Mesothelial cell of epicardium (in vitro differentiated cells): ENCODE data around the gene PRDM4. TPM values are rescaled to one million over a fixed set of nuclear protein-coding genes. Genes with fewer than 3 reads are reported as not detected.

ENCODE experiments used
- DNase-seq, 2 experiments: peaks; one replicate each; pipeline ENCODE4 v3.0.0; 2021; ENCODE audit warnings: low spot score in 2 of 2; ENCODE audit not compliant: unreplicated experiment in 2 of 2
- H3K27ac Mint-ChIP-seq: 2 replicates; pipeline ENCODE4 v1.8.0; 2021; ENCODE audit warnings: mixed read lengths
- H3K27me3 Mint-ChIP-seq: 2 replicates; pipeline ENCODE4 v1.8.0; 2021; ENCODE audit warnings: low read depth, mixed read lengths
- H3K36me3 Mint-ChIP-seq: 2 replicates; pipeline ENCODE4 v1.8.0; 2021; ENCODE audit warnings: mixed read lengths
- H3K4me1 Mint-ChIP-seq: 2 replicates; pipeline ENCODE4 v1.8.0; 2021; ENCODE audit warnings: mixed read lengths
- H3K4me3 Mint-ChIP-seq: 2 replicates; pipeline ENCODE4 v1.8.0; 2021; ENCODE audit warnings: mild to moderate bottlenecking, moderate library complexity, mixed read lengths
- H3K9me3 Mint-ChIP-seq: 2 replicates; pipeline ENCODE4 v1.8.0; 2021; ENCODE audit warnings: mixed read lengths
- CTCF ChIP-seq: fragments of 200-600 bp; sonication (generic); IDR thresholded peaks from one replicate; pipeline ENCODE4 v1.5.0; 2021; ENCODE audit warnings: antibody characterized with exemption; ENCODE audit not compliant: unreplicated experiment
- total RNA-seq: library from RNA; stranded (reverse); gene quantifications from 3 replicates; pipeline ENCODE4 v1.2.1, GENCODE V29; 2021

PRDM4 gene
- total RNA-seq, 1 donor from 2014 or later, result 35.1 TPM

DNA sequence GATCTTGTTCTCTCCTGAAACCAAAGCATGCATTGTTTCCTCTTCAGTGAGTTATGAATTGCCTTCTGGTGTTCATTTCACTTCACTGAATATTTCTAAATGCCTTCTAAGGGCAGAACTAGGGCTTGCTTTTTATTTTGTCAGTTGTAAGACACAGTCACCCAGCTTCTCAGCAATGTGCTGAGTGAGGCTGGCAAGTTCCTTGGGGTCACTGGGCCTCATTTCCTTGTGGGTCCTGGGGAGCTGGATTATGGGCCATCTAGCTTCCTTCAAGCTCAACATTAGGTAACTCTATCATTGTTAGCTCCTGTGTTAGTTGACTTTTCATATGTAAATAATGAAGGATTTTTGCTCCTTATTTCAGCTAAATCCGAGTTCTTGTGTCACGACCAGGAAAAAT lies 27.3 kb upstream of the PRDM4 start:
- peaks cover 2% of the 10 kb centered on the region for H3K27me3 Mint-ChIP-seq
- no peak for DNase-seq
- peaks cover 8% of the 10 kb centered on the region for H3K9me3 Mint-ChIP-seq
- no peak overlapping the region for H3K27ac Mint-ChIP-seq
- H3K4me3 Mint-ChIP-seq, result no peak overlapping the region
- peaks cover 1% of the 10 kb centered on the region for H3K4me1 Mint-ChIP-seq
- TF ChIP-seq CTCF, result no peak
- H3K36me3 Mint-ChIP-seq, result peaks cover 1% of the 10 kb centered on the region

DNA sequence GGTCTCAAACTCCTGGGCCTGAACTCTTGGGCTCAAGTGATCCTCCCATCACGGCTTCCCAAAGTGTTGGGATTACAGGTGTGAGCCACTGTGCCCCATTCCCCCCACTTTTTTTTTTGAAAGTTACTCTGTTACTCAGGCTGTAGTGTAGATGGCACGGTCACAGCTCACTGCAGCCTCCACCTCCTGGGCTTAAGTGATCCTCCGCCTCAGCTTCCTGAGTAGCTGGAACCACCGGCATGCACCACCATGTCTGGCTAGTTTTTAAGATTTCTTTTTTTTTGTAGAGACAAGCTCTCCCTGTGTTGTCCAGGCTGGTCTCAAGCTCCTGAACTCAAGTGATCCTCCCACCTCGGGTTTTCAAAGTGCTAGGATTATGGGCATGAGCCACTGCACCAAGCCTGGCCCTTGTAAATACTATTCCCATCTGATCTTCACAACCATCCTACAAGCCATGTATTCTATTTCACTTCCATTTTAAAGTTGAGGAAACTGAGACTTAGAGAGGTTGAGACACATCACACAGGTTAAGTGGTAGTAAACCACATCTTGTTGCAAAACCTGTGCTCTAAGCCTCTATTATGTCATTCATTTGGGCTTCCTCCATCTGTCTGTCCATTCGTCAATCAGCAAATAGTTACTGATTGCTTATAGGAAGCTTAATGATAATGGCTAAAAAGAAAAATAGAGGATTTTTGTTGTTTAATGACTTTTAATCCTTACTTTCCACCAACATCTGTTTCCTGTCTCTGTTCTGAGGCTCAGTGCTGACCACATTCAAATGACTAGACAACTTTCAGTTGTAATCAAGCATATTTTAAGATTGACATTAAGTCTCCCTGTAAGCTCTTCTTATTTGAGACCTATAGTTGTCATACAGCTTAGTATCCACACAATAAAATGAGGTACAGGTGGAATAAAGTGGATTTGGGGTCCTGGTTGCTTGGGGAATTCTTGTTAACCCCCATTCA lies 22.8 kb upstream of the PRDM4 start:
- H3K36me3 Mint-ChIP-seq, result no peaks in the 10 kb centered on the region
- H3K4me3 Mint-ChIP-seq, result no peak overlapping the region
- peaks cover 24% of the 10 kb centered on the region for H3K27me3 Mint-ChIP-seq
- no peak for TF ChIP-seq CTCF
- no peak for DNase-seq
- H3K4me1 Mint-ChIP-seq, result no peaks in the 10 kb centered on the region
- no peak overlapping the region for H3K27ac Mint-ChIP-seq
- no peaks in the 10 kb centered on the region for H3K9me3 Mint-ChIP-seq

GRCh38 chr12:107782067-107782466 lies 21.1 kb upstream of the PRDM4 start:
- Mint-ChIP-seq H3K9me3 (no peaks in the 10 kb centered on the region), H3K27ac (no peak overlapping the region), H3K36me3 (no peaks in the 10 kb centered on the region), H3K4me3 (no peak overlapping the region), H3K4me1 (no peaks in the 10 kb centered on the region), H3K27me3 (peaks cover 40% of the 10 kb centered on the region)
- DNase-seq, result no peak
- TF ChIP-seq CTCF, result no peak

- H3K4me1 Mint-ChIP-seq, result peaks cover 9% of the 10 kb centered on the region
- H3K27ac Mint-ChIP-seq, result no peak overlapping the region
- H3K4me3 Mint-ChIP-seq, result no peak overlapping the region
- no peak for TF ChIP-seq CTCF
- H3K9me3 Mint-ChIP-seq, result no peaks in the 10 kb centered on the region
- no peaks in the 10 kb centered on the region for H3K36me3 Mint-ChIP-seq
- H3K27me3 Mint-ChIP-seq, result peaks cover 56% of the 10 kb centered on the region
- no peak for DNase-seq
Observed at GRCh38 chr12:107780298-107780697, 19.4 kb upstream of the PRDM4 start.

DNA sequence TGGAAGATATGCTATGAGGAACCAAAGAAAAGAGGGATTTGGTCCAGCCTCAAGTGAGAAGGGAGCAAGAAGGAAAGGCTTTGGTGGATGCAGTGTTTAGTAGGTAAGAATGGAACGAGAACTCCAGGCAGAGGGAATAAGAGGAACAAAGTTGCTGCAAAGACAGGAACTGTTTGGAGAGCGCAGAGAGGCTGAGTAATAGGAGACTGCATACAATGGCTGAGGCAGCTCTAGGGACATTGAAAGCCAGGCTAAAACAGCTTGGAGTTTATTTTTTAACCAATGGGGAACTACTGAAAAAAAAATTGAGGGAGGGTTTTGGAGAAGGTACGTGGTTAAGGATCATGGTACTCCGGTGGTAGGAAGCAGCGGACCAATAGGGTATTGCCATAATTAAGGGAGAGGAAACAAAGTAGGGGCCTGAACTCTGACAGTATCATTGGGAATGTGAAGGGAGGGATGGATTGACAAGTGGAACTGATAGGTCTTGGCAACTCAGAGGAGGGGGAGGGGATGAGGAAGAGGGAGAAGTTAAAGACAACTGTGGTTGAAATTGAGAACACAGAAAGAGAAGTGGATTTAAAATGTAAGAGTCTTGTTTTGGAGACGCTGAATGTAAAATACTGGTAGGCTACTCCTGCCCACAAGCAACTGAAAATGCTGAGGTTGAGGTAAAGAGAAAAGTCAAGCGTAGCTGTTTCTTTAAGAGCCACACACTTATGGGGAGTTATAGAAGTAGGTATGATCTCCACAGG lies 18.3 kb upstream of the PRDM4 start:
- no peak for DNase-seq
- H3K36me3 Mint-ChIP-seq, result no peaks in the 10 kb centered on the region
- H3K4me1 Mint-ChIP-seq, result peaks cover 12% of the 10 kb centered on the region
- no peaks in the 10 kb centered on the region for H3K9me3 Mint-ChIP-seq
- peaks cover 66% of the 10 kb centered on the region for H3K27me3 Mint-ChIP-seq
- H3K4me3 Mint-ChIP-seq, result no peak overlapping the region
- no peak for TF ChIP-seq CTCF
- H3K27ac Mint-ChIP-seq, result no peak overlapping the region
